Measurements from ENCODE around the gene TOX2. TPM values are rescaled to one million over a fixed set of nuclear protein-coding genes. Genes with fewer than 3 reads are reported as not detected.

The TOX2 gene
- total RNA-seq, 1 donor from 2014 or later, result 0.16 TPM

GRCh38 chr20:44034965-44035635, 120.4 kb downstream of the TOX2 start:
- H4K20me1 ChIP-seq (ENCODE audit: insufficient read depth, low read length), result peaks cover 10% of the 10 kb centered on the region
- peaks cover 4% of the 10 kb centered on the region for H3K27me3 ChIP-seq (ENCODE audit: insufficient read depth, low read length)
- no peak overlapping the region for H3K27ac ChIP-seq (ENCODE audit: low read depth, low read length)
- peaks cover 5% of the 10 kb centered on the region for H3K36me3 Mint-ChIP-seq (ENCODE audit: low read depth, unreplicated experiment)
- no peaks in the 10 kb centered on the region for H3K9me3 ChIP-seq (ENCODE audit: insufficient read depth, low read depth, low read length)
- peaks cover 66% of the 10 kb centered on the region for H3K27me3 Mint-ChIP-seq (ENCODE audit: low read depth, unreplicated experiment)
- FAIRE-seq (no peak), DNase-seq (ENCODE audit: low read depth) (no peak)
- no peaks in the 10 kb centered on the region for H3K36me3 ChIP-seq (ENCODE audit: insufficient read depth, low read length)
- peaks cover 13% of the 10 kb centered on the region for H3K9me3 Mint-ChIP-seq (ENCODE audit: unreplicated experiment)
- H3K4me3 ChIP-seq (ENCODE audit: insufficient read depth, low read depth, low read length), result no peak overlapping the region
- H3K4me3 Mint-ChIP-seq (ENCODE audit: unreplicated experiment), result no peak overlapping the region
- H3K27ac Mint-ChIP-seq (ENCODE audit: unreplicated experiment), result no peak overlapping the region
- no peaks in the 10 kb centered on the region for H3K4me1 ChIP-seq (ENCODE audit: insufficient read depth, low read length)
- no peaks in the 10 kb centered on the region for H3K4me1 Mint-ChIP-seq (ENCODE audit: low read depth, unreplicated experiment)
- TF ChIP-seq CTCF (IDR thresholded peaks at IDR 0.05; ENCODE audit: insufficient read depth, low read depth, low read length) (no peak), EZH2 (IDR thresholded peaks at IDR 0.05; ENCODE audit: insufficient read depth, low read length) (no peak)
- H3K4me2 ChIP-seq (ENCODE audit: low read length), result no peak overlapping the region
- no peak overlapping the region for H3K9ac ChIP-seq (ENCODE audit: low read length)
- H3K79me2 ChIP-seq (ENCODE audit: insufficient read depth, low read length), result no peaks in the 10 kb centered on the region
- no peak overlapping the region for H2AFZ ChIP-seq (ENCODE audit: low read depth, low read length)

GRCh38 chr20:44035924-44036323, 121.3 kb downstream of the TOX2 start:
- Mint-ChIP-seq H3K27me3 (ENCODE audit: low read depth, unreplicated experiment) (peaks cover 65% of the 10 kb centered on the region), H3K36me3 (ENCODE audit: low read depth, unreplicated experiment) (peaks cover 5% of the 10 kb centered on the region), H3K9me3 (ENCODE audit: unreplicated experiment) (peaks cover 13% of the 10 kb centered on the region), H3K27ac (ENCODE audit: unreplicated experiment) (no peak overlapping the region), H3K4me3 (ENCODE audit: unreplicated experiment) (no peak overlapping the region), H3K4me1 (ENCODE audit: low read depth, unreplicated experiment) (no peaks in the 10 kb centered on the region)
- DNase-seq (ENCODE audit: low read depth) (no peak), FAIRE-seq (no peak)
- no peak overlapping the region for H2AFZ ChIP-seq (ENCODE audit: low read depth, low read length)
- peaks cover 5% of the 10 kb centered on the region for H4K20me1 ChIP-seq (ENCODE audit: insufficient read depth, low read length)
- H3K79me2 ChIP-seq (ENCODE audit: insufficient read depth, low read length), result no peaks in the 10 kb centered on the region
- H3K9me3 ChIP-seq (ENCODE audit: insufficient read depth, low read depth, low read length), result no peaks in the 10 kb centered on the region
- no peak overlapping the region for H3K27ac ChIP-seq (ENCODE audit: low read depth, low read length)
- H3K36me3 ChIP-seq (ENCODE audit: insufficient read depth, low read length), result no peaks in the 10 kb centered on the region
- H3K9ac ChIP-seq (ENCODE audit: low read length), result no peak overlapping the region
- peaks cover 4% of the 10 kb centered on the region for H3K27me3 ChIP-seq (ENCODE audit: insufficient read depth, low read length)
- no peak for TF ChIP-seq CTCF (IDR thresholded peaks at IDR 0.05; ENCODE audit: insufficient read depth, low read depth, low read length)
- TF ChIP-seq EZH2 (IDR thresholded peaks at IDR 0.05; ENCODE audit: insufficient read depth, low read length), result no peak
- H3K4me3 ChIP-seq (ENCODE audit: insufficient read depth, low read depth, low read length), result no peak overlapping the region
- H3K4me1 ChIP-seq (ENCODE audit: insufficient read depth, low read length), result no peaks in the 10 kb centered on the region
- H3K4me2 ChIP-seq (ENCODE audit: low read length), result no peak overlapping the region

DNA sequence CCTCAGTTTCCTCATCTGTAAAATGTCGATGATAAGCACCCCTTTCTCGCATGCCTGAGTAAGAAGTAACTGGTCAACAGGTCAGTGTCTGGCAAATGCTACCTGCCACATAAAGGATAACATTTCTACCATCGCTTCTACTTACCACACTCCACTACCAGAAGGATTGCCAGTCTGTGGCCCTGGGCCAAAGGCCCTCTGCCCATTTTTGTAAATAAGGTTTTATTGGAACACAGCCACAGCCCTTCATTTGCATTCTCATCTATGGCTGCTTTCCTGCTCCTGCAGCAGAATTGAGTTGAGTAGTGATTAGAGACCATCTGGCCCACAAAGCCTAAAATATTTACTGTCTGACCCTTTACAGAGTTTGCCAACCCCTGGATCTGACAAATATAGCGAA, 121.8 kb downstream of the TOX2 start:
- no peak overlapping the region for H3K4me3 Mint-ChIP-seq (ENCODE audit: unreplicated experiment)

More for the DNA sequence above, 121.8 kb downstream of the TOX2 start:
- no peaks in the 10 kb centered on the region for H3K4me1 ChIP-seq (ENCODE audit: insufficient read depth, low read length)
- no peaks in the 10 kb centered on the region for H3K36me3 ChIP-seq (ENCODE audit: insufficient read depth, low read length)
- peaks cover 13% of the 10 kb centered on the region for H3K9me3 Mint-ChIP-seq (ENCODE audit: unreplicated experiment)
- H3K9me3 ChIP-seq (ENCODE audit: insufficient read depth, low read depth, low read length), result no peaks in the 10 kb centered on the region
- TF ChIP-seq EZH2 (IDR thresholded peaks at IDR 0.05; ENCODE audit: insufficient read depth, low read length), result no peak
- TF ChIP-seq CTCF (IDR thresholded peaks at IDR 0.05; ENCODE audit: insufficient read depth, low read depth, low read length), result no peak
- DNase-seq (ENCODE audit: low read depth) (no peak), FAIRE-seq (no peak)
- no peak overlapping the region for H3K27ac Mint-ChIP-seq (ENCODE audit: unreplicated experiment)
- peaks cover 64% of the 10 kb centered on the region for H3K27me3 Mint-ChIP-seq (ENCODE audit: low read depth, unreplicated experiment)
- H3K79me2 ChIP-seq (ENCODE audit: insufficient read depth, low read length), result no peaks in the 10 kb centered on the region
- H3K4me2 ChIP-seq (ENCODE audit: low read length), result no peak overlapping the region
- H3K4me1 Mint-ChIP-seq (ENCODE audit: low read depth, unreplicated experiment), result no peaks in the 10 kb centered on the region
- H2AFZ ChIP-seq (ENCODE audit: low read depth, low read length), result no peak overlapping the region
- H3K36me3 Mint-ChIP-seq (ENCODE audit: low read depth, unreplicated experiment), result peaks cover 5% of the 10 kb centered on the region
- peaks cover 5% of the 10 kb centered on the region for H4K20me1 ChIP-seq (ENCODE audit: insufficient read depth, low read length)
- H3K4me3 ChIP-seq (ENCODE audit: insufficient read depth, low read depth, low read length), result no peak overlapping the region
- H3K9ac ChIP-seq (ENCODE audit: low read length), result no peak overlapping the region
- peaks cover 4% of the 10 kb centered on the region for H3K27me3 ChIP-seq (ENCODE audit: insufficient read depth, low read length)
- no peak overlapping the region for H3K27ac ChIP-seq (ENCODE audit: low read depth, low read length)
